SW 1271 (cell line): Measurements from ENCODE around the gene CAMK2A.

Source experiments
- DNase-seq, 2 experiments: peaks; one replicate each; lab custom pipeline; 2025; lab: John Stamatoyannopoulos, UW

Gene CAMK2A

GRCh38 chr5:150315245-150315644, 25.7 kb upstream of the CAMK2A start:
- DNase-seq, result no peak

- no peak for DNase-seq
These were observed 24.5 kb upstream of the CAMK2A start for GRCh38 chr5:150313921-150314716.

GRCh38 chr5:150313501-150313900, 23.9 kb upstream of the CAMK2A start:
- DNase-seq, result no peak

GRCh38 chr5:150312518-150312917, 22.9 kb upstream of the CAMK2A start:
- DNase-seq, result no peak

- no peak for DNase-seq
These were observed 21.6 kb upstream of the CAMK2A start for GRCh38 chr5:150311015-150311692.

- no peak for DNase-seq
These were observed 20.7 kb upstream of the CAMK2A start for GRCh38 chr5:150310246-150310645.

- DNase-seq, result no peak
These were observed 20.3 kb upstream of the CAMK2A start for GRCh38 chr5:150309886-150310239.

- no peak for DNase-seq
These were observed 19.7 kb upstream of the CAMK2A start for GRCh38 chr5:150309101-150309885.

- DNase-seq, result no peak
These were observed 18.2 kb upstream of the CAMK2A start for GRCh38 chr5:150307617-150308426.

- DNase-seq, result no peak
These were observed 17.2 kb upstream of the CAMK2A start for GRCh38 chr5:150306775-150307174.

GRCh38 chr5:150305557-150305956, 16.0 kb upstream of the CAMK2A start:
- no peak for DNase-seq

GRCh38 chr5:150305095-150305494, 15.5 kb upstream of the CAMK2A start:
- DNase-seq, result no peak

- DNase-seq, result no peak
These were observed 15.0 kb upstream of the CAMK2A start for GRCh38 chr5:150304481-150305081.

GRCh38 chr5:150303660-150304386, 14.2 kb upstream of the CAMK2A start:
- no peak for DNase-seq

GRCh38 chr5:150303070-150303615, 13.6 kb upstream of the CAMK2A start:
- no peak for DNase-seq

- DNase-seq, result no peak
These were observed 12.9 kb upstream of the CAMK2A start, which contains the start of gene ARSI for GRCh38 chr5:150302301-150303069. ARSI (minus strand) TSS chr5:150302905; CDS start chr5:150302373, 532 bp downstream.

- DNase-seq, result no peak
These were observed 12.3 kb upstream of the CAMK2A start for GRCh38 chr5:150301901-150302300.

GRCh38 chr5:150301170-150301505, 11.6 kb upstream of the CAMK2A start:
- no peak for DNase-seq

- no peak for DNase-seq
These were observed 11.1 kb upstream of the CAMK2A start for GRCh38 chr5:150300496-150301169.
